Measurements from ENCODE around the gene P4HTM.

- TF ChIP-seq POLR2AphosphoS5 (IDR thresholded peaks at IDR 0.05; ENCODE audit: low read depth, low read length): no peak
- TF ChIP-seq POLR2A (IDR thresholded peaks at IDR 0.05; ENCODE audit: low read depth, low read length): no peak
- no peak for TF ChIP-seq TAF1 (IDR thresholded peaks at IDR 0.05; ENCODE audit: low read depth, low read length)
Observed at GRCh38 chr3:48993834-48994233, 3.8 kb downstream of the P4HTM start.

Measured in GM12891 (cell line).